ENCODE data around the gene CAVIN1.
A peak's percentile ranks its signal among the peaks of the same experiment; 100 is the strongest.

The CAVIN1 gene

DNA sequence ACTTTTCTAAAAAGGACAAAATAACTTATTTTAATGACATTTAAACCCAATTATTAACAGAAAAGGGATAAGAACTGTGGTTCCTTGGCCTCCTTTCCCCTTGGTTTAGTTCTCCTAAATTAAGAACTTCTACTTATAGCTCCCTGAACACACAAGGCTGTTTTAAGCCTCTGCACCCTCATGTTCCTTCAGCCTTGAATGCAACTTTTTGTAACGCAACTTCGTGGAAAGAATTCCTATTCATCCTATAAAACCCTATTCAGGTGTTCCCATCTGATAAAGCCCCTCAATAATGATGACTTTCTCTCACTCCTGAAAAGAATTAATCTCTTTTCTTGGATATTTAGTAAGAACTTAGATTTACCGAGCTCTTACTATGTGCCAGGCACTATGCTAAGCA, 41.2 kb downstream of the CAVIN1 start:
- Histone ChIP-seq H3K4me3 (replicated peaks; ENCODE audit: insufficient read depth, low read length) (no peak overlapping the region), H3K27ac (replicated peaks) (no peak overlapping the region)

DNA sequence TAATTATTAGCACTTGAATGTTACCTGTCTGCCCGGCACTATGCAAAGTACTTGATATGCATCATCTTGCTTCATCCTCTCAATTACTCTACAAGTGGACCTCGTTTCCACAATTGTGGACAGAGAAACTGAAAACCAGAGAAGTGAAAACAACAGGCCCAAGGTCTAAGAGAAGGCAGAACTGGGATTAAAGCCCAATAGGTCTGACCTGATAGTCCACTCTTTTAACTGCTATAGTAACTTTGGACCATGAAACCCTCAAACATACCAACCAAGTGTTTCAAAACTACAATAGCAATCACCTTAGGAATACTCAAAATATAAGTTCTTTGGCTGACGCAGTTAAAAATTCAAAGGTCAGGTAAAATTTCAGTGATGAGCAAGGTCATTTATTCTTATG, 42.1 kb downstream of the CAVIN1 start:
- TF ChIP-seq, protein P1, sequence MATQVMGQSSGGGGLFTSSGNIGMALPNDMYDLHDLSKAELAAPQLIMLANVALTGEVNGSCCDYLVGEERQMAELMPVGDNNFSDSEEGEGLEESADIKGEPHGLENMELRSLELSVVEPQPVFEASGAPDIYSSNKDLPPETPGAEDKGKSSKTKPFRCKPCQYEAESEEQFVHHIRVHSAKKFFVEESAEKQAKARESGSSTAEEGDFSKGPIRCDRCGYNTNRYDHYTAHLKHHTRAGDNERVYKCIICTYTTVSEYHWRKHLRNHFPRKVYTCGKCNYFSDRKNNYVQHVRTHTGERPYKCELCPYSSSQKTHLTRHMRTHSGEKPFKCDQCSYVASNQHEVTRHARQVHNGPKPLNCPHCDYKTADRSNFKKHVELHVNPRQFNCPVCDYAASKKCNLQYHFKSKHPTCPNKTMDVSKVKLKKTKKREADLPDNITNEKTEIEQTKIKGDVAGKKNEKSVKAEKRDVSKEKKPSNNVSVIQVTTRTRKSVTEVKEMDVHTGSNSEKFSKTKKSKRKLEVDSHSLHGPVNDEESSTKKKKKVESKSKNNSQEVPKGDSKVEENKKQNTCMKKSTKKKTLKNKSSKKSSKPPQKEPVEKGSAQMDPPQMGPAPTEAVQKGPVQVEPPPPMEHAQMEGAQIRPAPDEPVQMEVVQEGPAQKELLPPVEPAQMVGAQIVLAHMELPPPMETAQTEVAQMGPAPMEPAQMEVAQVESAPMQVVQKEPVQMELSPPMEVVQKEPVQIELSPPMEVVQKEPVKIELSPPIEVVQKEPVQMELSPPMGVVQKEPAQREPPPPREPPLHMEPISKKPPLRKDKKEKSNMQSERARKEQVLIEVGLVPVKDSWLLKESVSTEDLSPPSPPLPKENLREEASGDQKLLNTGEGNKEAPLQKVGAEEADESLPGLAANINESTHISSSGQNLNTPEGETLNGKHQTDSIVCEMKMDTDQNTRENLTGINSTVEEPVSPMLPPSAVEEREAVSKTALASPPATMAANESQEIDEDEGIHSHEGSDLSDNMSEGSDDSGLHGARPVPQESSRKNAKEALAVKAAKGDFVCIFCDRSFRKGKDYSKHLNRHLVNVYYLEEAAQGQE (IDR thresholded peaks at IDR 0.05; ENCODE audit: insufficient replicate concordance, low read depth), result no peak
- TF ChIP-seq SPI1 (IDR thresholded peaks at IDR 0.05; ENCODE audit: borderline replicate concordance, low read depth) (no peak), POLR2AphosphoS5 (IDR thresholded peaks at IDR 0.05; ENCODE audit: low read depth) (no peak), GABPA (IDR thresholded peaks at IDR 0.05; ENCODE audit: low read depth) (no peak)
- TF ChIP-seq, protein P2, sequence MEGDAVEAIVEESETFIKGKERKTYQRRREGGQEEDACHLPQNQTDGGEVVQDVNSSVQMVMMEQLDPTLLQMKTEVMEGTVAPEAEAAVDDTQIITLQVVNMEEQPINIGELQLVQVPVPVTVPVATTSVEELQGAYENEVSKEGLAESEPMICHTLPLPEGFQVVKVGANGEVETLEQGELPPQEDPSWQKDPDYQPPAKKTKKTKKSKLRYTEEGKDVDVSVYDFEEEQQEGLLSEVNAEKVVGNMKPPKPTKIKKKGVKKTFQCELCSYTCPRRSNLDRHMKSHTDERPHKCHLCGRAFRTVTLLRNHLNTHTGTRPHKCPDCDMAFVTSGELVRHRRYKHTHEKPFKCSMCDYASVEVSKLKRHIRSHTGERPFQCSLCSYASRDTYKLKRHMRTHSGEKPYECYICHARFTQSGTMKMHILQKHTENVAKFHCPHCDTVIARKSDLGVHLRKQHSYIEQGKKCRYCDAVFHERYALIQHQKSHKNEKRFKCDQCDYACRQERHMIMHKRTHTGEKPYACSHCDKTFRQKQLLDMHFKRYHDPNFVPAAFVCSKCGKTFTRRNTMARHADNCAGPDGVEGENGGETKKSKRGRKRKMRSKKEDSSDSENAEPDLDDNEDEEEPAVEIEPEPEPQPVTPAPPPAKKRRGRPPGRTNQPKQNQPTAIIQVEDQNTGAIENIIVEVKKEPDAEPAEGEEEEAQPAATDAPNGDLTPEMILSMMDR (IDR thresholded peaks at IDR 0.05; ENCODE audit: insufficient read depth, low read length), result no peak
- DNase-seq (ENCODE audit: low read depth in 1 of 2, low spot score in 1 of 2), result no peak
- Histone ChIP-seq H3K27ac (replicated peaks) (no peak overlapping the region), H3K4me3 (replicated peaks; ENCODE audit: insufficient read depth, low read length) (no peak overlapping the region), H3K27me3 (ENCODE audit: insufficient read depth, poor library complexity, severe bottlenecking) (no peaks in the 10 kb centered on the region)

More for the DNA sequence above, 41.2 kb downstream of the CAVIN1 start:
- no peak for DNase-seq (ENCODE audit: low read depth in 1 of 2, low spot score in 1 of 2)
- H3K27me3 ChIP-seq (ENCODE audit: insufficient read depth, poor library complexity, severe bottlenecking), result no peaks in the 10 kb centered on the region
- TF ChIP-seq GABPA (IDR thresholded peaks at IDR 0.05; ENCODE audit: low read depth) (no peak), POLR2AphosphoS5 (IDR thresholded peaks at IDR 0.05; ENCODE audit: low read depth) (no peak), SPI1 (IDR thresholded peaks at IDR 0.05; ENCODE audit: borderline replicate concordance, low read depth) (no peak)
- TF ChIP-seq, protein P1 (IDR thresholded peaks at IDR 0.05; ENCODE audit: insufficient replicate concordance, low read depth), result no peak
- TF ChIP-seq, protein P2 (IDR thresholded peaks at IDR 0.05; ENCODE audit: insufficient read depth, low read length), result no peak

DNA sequence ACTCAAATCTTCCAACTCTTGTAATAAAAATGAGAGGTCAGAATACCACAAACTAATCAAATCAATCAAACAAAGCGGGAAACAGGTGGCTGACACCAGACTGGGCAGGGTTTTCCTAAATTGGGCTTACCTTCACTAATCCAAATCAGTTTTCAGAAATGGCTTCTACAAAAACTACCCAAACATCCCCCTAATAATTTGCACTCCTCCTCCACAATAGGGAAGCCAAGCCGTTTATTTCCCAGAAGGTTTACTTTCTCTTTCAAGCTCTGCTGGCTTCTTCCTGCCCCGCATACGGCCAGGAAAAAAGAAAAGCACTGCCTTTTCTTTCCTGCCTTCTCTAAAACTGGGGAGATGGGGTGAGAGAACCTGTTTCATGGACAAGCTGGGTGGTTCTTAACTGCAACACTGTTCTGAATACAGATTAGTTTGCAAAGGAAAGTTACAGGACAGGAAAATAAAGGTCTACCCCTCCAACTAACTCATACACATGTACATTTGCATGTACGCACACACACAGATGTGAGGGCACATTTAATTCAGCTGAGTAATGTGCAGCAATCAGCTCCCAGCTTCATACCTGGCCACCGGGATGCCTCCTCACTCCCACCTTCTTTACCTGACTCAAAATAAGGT, 44.0 kb downstream of the CAVIN1 start:
- Histone ChIP-seq H3K4me3 (replicated peaks; ENCODE audit: insufficient read depth, low read length) (no peak overlapping the region), H3K27me3 (ENCODE audit: insufficient read depth, poor library complexity, severe bottlenecking) (no peaks in the 10 kb centered on the region), H3K27ac (replicated peaks) (no peak overlapping the region)
- TF ChIP-seq POLR2AphosphoS5 (IDR thresholded peaks at IDR 0.05; ENCODE audit: low read depth) (no peak), SPI1 (IDR thresholded peaks at IDR 0.05; ENCODE audit: borderline replicate concordance, low read depth) (no peak), GABPA (IDR thresholded peaks at IDR 0.05; ENCODE audit: low read depth) (no peak)
- TF ChIP-seq, protein P2 (IDR thresholded peaks at IDR 0.05; ENCODE audit: insufficient read depth, low read length), result no peak
- TF ChIP-seq, protein P1 (IDR thresholded peaks at IDR 0.05; ENCODE audit: insufficient replicate concordance, low read depth), result no peak
- peak in 1 of 2 experiments; percentile 4 for DNase-seq (ENCODE audit: low read depth in 1 of 2, low spot score in 1 of 2)

Measured in HL-60 (cell line).